ENCODE results near the gene WDR45.
"Not testable (repeated sequence)": the region's sequence is repeated elsewhere in the genome, so short reads cannot be mapped to it uniquely, and the experiment has no call there.

The WDR45 gene

DNA sequence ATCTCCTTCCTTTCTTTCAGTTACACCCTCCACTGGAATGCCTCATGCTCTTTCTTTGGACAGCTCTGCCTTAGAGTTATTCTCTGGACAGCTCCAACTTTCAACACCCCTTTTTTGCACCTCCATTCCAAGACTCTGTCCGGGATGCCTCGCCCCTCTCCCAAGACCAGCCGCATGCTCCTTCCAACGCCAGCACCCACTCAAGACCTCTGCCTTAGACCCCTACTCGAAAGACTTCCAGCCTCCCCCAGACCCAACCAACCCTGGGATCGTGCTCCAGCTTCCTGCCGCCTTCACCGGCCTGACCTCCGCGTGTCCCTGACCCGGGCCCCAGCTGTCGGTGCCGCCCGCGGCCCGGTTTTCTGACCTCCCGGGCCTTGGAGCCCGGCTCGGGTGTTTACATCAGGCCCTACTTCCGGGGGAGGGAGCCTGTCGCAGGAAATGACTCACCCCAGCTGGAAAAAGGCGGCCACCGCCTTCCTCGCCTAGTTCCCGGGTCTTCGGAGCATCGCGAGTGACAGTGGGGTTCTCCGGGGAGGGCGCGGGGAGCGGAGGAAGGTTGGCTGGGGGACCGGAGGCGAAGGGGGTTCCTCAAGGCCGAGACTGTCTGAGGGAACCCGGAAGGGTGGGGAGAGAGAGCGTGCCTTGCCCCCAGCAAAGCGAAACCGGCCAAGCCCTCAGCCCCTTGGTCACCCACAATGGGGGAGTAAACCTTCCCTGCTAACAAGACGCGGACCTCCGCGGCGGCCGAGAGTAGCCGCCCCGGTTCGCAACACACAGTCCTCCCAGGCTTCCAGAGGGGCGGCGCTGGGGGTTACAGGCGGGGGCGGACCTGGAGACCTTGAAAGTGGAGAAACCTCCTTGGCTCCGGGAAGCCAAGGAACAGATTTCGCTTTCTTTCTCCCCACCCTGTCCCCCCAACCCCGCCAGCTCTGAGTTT, at the start of gene WDR45:
Gene WDR45, minus strand, starts transcription at position 399 of the 940 bp plus-strand sequence. CDS start 1,792 bp downstream, outside the sequence.
- no peak for DNase-seq

DNA sequence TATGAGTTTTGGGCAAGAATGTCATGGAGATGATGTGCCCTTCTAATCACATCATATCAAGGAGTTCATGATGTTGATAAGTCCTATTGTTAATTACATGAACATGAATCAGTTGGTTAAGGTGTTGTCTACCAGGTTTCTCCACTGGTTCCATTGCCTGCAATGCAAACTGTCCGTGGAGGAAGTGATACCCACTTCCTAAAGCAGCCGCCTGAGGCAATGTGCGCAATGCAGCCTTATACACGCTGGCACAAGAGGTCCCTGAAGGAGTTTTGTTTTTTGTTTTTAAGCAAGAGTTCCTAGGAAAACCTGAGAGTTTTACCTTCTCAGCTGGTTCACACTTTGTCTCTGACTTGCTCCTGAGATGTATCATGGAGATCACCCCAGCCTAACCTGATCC, 49.7 kb upstream of the WDR45 start:
- DNase-seq, result no peak

DNA sequence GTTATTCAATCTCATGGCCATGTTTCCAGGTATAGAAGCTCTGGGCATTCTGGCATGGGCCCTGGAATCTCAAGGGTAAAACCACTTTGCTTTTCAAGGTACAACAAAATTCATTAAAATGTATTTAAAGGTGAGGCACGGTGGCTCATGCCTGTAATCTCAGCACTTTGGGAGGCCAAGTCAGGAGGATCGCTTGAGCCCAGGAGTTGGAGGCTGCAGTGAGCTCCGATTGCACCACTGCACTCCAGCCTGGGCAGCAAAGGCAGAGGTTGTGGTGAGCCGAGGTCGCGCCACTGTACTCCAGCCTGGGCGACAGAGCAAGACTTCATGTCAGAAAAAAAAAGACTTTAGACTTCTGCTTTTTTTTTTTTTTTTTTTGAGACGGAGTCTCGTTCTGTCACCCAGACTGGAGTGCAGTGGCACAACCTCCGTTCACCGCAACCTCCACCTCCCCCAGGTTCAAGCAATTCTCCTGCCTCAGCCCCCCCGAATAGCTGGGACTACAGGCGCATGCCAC, 48.1 kb upstream of the WDR45 start:
- DNase-seq, result not testable (repeated sequence)

DNA sequence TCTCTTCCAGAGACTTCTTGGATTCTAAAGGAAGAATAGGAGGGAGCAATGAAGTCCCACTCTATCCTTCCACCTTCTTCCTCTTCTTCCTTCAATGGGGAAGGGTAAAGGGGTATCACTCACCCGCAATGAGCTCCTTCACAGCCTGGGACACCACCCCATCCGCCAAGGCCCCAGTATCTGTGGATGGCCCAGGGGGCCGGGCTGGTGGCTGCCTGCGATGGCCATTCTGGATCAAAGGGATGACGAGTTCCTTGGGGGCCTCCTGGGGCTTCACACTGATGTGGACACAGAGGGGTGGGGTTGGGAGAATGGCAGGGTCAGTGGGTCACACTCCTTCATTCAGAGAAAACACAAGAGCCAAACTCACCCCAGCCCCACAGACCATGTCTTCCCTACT, 42.8 kb upstream of the WDR45 start:
- DNase-seq, result no peak

DNA sequence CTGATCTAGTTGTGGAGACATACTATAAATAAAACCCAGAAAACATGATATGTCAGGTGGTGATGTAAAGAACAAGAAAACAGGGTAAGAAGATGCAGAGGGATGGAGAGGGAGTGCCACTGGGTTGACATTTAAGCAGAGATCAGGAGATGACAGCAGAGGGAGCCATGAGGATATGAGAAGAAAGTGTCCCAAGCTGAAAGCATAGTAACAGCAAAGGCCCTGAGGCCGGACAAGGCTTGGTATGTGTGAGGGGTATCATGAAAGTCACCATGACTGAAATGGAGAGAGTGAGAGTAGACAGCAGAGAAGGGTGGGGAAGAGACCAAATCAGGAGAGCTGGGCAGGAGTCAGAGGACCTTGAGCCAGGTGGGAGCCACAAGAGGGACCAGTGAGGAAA, 40.4 kb upstream of the WDR45 start:
- DNase-seq, result no peak

DNA sequence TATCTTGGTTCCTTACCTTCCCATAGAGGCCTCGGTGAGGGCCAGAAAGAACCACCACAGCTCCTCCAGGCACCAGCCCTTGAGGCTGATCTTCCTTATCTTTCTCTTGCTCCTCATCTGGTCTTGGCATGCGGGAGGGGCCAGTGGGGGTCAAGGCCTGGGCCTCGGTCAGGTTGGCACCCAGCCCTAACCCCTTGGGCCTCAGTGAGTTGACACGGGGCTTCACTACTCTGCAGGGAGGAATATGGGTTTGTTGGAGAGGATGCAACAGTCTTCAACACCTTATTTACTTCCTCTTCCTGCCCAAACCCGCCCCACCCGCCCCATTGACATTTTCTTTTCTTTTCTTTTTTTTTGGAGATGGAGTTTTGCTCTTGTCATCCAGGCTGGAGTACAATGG, 37.9 kb upstream of the WDR45 start:
- no peak for DNase-seq

DNA sequence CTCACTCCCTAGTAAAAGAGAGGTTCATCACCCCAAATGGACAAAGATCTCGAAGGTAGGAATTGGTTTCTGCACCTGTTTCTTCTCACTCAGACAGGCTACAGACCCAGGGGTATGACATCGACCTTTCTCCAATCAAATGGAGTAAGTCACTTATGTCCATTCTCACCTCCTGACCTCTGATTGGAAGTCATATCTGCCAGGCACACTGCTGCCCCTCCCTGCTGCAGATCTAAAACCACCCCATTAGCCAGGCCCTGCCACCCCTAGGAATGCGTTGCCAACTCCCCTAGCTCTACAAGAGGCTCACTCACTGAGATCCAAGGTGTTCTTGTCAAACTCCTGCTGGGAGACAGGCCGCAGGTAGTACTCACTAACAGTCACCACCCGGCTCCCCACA, 37.0 kb upstream of the WDR45 start:
- no peak for DNase-seq

DNA sequence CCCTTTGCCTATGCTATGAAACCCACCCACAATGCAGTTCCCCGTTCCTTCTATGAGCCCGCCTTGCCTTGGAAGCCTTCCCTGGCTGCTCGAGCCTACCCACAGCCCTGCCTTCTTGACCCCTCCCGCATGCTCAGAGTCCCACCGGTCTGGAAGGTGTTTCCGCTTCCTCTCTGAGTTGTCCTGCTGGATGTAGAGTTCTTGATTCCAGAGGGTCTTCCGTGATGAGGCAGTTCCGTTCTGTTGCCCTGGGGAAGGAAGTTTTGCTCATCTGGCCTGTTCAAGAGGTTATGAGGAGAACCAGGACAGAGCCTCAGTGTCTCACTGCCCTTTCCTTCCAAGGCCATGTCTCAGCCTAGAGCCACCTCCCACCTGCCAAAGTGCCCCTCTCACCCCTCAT, 36.4 kb upstream of the WDR45 start:
- DNase-seq, result no peak

DNA sequence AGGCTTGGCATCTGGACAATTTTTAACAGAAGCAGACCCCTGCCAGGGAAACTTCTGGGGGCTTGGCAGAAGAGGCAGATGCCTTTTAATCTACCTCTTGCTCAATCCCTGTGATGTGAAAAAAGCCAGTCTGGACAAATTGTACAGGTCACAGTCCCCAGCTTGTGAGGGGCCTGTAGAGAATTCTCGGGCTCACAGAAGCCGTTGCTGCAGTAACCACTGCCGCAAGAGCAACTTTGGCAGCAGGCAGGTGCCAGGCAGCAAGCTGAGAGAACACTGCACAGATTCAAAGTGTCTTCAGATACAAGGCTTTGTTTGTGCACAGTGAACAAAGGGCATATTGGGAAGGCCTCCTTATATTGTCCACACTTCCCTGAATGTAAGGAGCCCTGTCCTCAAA, 32.1 kb upstream of the WDR45 start:
- no peak for DNase-seq

DNA sequence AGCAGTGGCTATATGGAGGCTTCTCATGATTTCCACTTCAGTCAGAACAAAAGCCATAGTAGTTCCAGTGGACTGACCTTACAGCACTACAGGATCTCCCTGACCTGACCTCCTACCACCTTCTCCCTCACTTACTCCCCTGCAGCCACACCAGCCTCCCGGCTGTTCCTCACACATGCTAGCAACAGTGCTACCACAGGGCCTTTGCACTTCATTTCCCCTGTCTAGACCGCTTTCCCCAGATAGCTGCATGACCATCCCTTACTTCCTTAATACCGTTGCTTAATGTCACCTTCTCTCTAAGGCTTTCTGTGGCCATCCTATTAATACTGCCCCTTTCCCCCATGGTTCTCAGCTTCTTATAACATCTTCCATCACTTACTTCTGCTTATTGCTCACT, 30.7 kb upstream of the WDR45 start:
- no peak for DNase-seq

DNA sequence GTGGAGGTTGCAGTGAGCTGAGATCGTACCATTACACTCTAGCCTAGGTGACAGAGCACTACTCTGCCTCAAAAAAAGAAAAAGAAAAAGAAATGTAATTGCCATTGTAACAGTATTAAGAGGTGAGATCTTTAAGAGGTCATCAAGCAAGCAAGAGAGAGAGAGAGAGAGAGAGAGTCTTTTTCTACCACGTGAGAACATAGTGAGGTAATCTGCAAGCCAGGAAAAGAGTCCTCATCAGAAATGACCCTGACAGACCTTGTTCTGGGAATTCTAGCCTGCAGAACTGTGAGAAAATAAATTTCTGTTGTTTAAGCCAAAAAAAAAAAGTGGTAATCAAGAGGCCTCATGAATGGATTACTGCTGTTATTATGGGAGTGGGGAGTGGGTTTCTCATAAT, 29.0 kb upstream of the WDR45 start:
- no peak for DNase-seq

DNA sequence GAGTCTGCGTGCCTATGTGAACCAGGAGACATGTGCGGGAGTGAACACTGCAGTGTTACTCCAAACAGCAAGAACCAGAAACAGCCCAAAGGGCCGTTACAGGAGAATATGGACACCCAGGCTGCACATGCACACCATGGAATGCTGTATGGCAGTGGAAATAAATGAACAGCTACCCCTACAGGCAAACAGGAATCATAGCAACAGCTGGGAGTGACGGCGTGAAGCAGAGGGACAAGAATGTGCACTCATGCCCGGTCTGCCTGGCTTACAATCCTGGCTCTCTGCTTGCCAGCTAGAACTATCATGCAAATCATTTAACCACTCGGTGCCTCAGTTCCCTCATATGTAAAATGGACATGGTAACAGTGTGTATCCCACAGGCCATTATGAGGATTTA, 27.2 kb upstream of the WDR45 start:
- no peak for DNase-seq

DNA sequence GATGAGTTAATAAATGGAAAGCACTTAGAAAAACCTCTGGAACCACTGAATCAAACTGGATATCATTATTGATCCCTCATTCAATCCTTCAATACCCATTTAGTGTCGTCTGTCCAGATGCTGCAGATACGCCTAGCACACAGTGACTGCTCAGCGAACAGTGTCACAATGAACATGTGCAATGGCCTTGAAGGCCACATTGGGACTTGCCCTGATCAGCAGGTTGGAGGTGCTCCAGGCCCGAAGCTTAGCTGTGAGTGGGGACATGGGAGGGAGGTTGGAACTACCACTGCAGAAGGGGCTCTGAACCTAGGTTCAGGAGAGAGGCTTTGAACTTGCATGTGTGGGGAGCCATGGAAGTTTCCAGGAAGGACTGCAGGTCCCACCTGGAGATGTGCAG, 26.6 kb upstream of the WDR45 start:
- DNase-seq, result no peak

DNA sequence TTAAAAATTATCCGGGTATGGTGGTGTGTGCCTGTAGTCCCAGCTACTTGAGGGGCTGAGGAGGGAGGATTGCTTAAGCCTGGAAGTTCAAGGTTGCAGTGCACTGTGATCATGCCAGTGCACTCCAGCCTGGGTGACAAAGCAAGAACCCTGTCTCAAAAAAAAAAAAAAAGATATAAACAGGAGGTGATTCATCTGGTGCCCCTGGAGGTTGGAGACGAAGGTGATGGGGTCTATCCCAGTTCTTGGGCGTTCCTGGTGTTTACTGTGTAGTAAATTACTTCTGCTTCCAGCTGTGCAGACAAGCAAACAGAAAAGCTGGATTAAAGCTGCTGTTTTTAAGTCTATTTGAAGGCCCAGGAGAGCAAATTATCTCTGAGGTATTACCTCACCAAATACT, 23.9 kb upstream of the WDR45 start:
- DNase-seq, result no peak

DNA sequence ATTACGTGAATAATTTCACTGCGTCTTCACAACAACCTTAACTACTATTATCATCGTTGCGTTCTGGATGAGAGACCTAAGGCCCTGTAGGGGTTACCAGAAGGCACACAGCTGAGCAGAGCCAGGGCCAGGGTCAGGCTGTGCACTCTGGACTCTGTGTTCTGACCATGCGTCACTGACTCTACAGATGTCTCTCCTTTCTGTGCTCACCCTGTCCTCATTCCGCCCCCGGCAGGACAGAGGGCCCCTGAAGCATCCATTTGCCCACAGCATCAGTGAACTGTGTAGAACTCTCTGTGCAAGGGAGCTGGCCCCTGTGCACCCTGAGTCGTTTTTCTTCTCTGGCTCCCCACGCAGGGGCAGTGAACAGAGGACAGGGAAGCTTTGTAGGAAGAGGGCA, 22.5 kb upstream of the WDR45 start:
- no peak for DNase-seq

DNA sequence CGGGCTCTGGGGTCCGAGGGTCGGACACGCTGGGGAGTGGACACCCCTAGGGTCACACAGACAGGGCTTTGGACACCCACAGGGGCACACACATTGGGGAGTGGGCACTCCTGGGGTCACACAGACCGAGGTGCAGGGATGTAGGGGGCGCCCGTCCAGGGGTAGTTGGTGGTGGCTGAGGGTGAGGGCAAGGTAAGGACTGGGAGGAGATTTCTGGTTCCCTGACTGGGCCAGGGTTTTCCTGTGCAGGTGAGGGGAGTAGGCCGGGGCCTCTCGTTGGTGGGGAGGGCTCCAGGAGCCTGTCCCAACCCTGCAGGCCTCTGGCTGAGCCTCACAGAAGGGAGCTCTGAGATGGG, 21.9 kb upstream of the WDR45 start:
- no peak for DNase-seq

DNA sequence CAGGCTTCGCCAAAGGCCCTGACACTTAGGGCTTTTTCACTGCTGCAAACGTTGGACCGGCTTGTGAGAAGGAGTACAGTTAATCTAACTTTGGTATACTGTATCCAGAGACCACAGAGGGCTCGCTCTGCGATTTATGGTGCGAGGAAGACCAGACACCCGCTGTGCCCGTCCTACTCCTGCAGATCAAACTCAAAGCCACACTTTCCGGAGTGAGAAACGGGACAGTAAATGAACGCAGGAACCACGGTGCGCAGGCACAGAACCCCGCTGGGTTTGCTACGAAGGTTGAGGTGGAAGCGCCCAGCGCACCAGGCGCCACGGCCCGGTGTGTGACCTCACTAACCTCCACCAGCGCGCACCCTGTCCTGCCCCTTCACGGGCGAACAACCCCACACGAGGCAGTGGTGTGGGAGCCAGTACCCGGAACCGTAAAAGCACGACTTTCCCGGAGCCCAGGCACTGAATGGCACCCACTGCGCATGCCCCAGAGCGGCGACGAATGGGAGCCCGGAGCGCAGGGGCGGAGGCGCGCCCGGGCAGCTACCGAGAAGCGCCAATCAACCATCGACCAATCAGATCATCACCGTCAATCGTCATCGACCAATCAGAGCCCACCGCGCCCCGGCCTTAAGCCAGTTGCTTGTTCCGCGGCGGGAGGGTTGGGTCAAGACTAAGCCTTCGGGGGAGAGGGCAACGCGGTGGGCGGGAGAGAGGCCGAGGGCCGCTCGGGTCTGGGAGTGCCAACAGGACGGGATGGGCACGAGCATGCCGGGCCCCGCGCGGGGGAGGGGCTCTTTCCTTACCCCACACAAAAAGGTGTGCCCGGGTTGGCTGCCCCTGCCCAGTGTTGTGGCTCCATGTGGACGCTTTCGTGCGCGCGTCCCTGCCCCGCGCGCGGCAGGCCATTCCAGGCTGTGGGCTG, 21.3 kb upstream of the WDR45 start:
- peak; percentile 50 for DNase-seq

DNA sequence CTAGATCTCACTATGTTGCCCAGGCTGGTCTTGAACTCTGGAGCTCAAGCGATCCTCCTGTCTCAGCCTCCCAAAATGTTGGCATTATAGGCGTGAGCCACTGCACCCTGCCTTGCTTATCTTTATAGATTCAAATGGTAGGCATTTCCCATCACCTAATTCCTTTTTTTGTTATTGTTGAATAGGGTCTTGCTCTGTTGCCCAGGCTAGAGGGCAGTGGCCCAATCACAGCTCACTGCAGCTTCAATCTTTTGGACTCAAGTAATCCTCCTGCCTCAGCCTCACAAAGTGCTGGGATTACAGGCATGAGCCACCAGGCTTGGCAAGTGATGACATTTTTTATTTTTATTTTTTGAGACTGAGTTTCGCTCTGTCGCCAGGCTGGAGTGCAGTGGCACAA, 16.7 kb upstream of the WDR45 start:
- DNase-seq, result no peak

DNA sequence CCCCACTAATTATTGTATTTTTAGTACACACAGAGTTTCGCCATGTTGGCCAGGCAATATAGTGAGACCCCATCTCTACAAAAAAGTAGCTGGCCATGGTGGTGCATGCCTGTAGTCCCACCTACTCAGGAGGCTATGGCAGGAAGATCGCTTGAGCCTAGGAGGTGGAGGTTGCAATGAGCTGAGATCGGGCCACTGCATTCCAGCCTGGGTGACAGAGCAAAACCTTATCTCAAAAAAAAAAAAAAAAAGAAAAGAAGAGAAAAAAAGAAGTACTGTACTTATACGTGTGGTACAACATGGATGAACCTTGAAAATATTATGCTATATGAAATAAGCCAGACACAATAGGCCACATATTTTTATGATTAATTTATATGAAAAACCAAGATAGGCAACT, 9.9 kb upstream of the WDR45 start:
- no peak for DNase-seq

DNA sequence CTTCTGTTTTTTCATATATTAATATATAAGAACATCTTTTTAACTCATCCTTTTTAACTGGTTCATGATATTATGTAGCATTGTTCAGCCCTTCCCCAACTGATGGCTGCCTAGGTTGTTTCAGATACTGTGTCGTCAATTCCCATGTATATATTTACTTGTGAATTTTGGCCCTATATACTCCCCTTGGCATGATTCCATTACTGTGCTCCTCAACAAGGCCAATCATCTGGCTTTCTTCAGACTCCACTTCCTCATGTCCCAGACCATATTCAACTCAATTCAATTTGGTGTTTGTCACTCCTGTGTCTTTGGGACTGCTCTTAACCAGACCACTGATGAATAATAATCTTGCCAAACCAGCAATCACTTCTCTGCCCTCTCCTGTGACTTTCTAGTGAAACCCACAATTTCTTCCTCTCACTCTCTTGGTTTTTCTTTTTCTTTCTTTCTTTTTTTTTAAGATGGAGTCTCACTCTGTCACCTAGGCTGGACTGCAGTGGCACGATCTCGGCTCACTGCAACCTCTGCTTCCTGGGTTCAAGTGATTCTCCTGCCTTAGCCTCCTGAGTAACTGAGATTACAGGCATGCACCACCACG, 2.7 kb upstream of the WDR45 start:
- DNase-seq, result no peak

DNA sequence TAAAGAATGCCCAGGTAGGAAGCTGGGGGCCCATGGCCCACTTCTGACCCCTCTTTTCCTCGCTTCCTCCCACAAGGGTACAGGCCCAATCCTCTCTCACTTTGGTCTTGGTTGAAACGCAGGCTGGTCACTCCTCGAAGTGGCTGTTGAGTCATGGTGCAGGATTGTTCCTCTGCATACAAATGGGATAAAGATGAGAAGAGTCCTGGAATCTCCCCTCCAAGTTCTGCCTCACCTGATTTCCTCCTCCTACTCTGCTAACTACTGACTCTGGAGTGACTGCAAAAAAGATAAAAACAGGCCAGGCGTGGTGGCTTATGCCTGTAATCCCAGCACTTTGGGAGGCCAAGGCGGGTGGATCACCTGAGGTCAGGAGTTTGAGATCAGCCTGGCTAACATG, 1.7 kb downstream of the WDR45 start:
- DNase-seq, result no peak

DNA sequence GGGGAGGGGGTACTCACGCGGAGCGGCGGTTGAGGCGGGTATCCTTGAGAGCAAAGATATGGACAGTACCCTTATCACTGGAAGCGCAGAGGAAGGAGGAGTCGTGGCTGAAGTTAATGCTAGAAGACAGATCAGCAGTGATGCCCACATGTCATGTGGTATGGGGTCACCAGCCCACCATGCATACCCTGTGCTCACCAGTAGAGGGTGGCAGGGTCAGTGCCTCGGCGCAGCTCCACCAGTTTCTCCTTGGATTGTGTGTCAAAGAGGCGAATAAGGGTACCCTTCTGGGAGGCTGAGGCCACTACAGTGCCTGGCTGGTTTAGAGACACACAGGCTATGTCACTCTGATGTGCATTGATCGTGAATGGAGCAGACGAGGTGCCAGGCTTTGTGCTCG, 4.3 kb downstream of the WDR45 start:
- no peak for DNase-seq
